Kidney epithelial cell (primary cell): ENCODE data around the gene LDHAL6B. TPM values are rescaled to one million over a fixed set of nuclear protein-coding genes. Genes with fewer than 3 reads are reported as not detected.
A peak's percentile ranks its signal among the peaks of the same experiment; 100 is the strongest.

Experiments used
- DNase-seq: peaks from one replicate; pipeline ENCODE4 v3.0.0-alpha.2; 2010; ENCODE audit warnings: low read depth
- H3K27me3 ChIP-seq: 2 replicates; pipeline ENCODE4 v1.6.0; 2011; ENCODE audit warnings: low read length; ENCODE audit not compliant: control insufficient read depth, insufficient read depth
- H3K36me3 ChIP-seq: 2 replicates; pipeline ENCODE4 v1.5.1; 2011; ENCODE audit warnings: low read length; ENCODE audit not compliant: control insufficient read depth, insufficient read depth
- H3K4me3 ChIP-seq: 2 replicates; pipeline ENCODE4 v1.5.1; 2011; ENCODE audit warnings: low read depth, mild to moderate bottlenecking, control low read depth, low read length
- CTCF ChIP-seq: IDR thresholded peaks from 2 replicates; pipeline ENCODE4 v1.5.1; 2011; ENCODE audit warnings: mild to moderate bottlenecking, moderate library complexity, low read length, control low read depth, inconsistent platforms; ENCODE audit not compliant: insufficient read depth, poor library complexity, severe bottlenecking
- total RNA-seq: library from RNA; depleted of rRNA; stranded (reverse); fragments of >200 nt; gene quantifications from 2 replicates; pipeline ENCODE4 v1.2.3, GENCODE V29; 2015

Gene LDHAL6B
- total RNA-seq, 1 donor from 2014 or later: not detected

- Histone ChIP-seq H3K36me3 (peaks cover 2% of the 10 kb centered on the region), H3K4me3 (no peak overlapping the region), H3K27me3 (no peaks in the 10 kb centered on the region)
- no peak for TF ChIP-seq CTCF
- DNase-seq: no peak
Observed at GRCh38 chr15:59174151-59174834, 32.4 kb upstream of the LDHAL6B start.

- peaks cover 2% of the 10 kb centered on the region for H3K36me3 ChIP-seq
- DNase-seq: no peak
- no peaks in the 10 kb centered on the region for H3K27me3 ChIP-seq
- H3K4me3 ChIP-seq: no peak overlapping the region
- TF ChIP-seq CTCF: peak; percentile 62
Observed at GRCh38 chr15:59174835-59175831, 31.5 kb upstream of the LDHAL6B start.

- Histone ChIP-seq H3K27me3 (no peaks in the 10 kb centered on the region), H3K36me3 (peaks cover 2% of the 10 kb centered on the region), H3K4me3 (no peak overlapping the region)
- DNase-seq: no peak
- TF ChIP-seq CTCF: no peak
Observed at GRCh38 chr15:59176653-59177316, 29.9 kb upstream of the LDHAL6B start.

GRCh38 chr15:59177317-59177660 lies 29.4 kb upstream of the LDHAL6B start:
- H3K36me3 ChIP-seq: peaks cover under 1% of the 10 kb centered on the region
- no peak overlapping the region for H3K4me3 ChIP-seq
- no peak for TF ChIP-seq CTCF
- no peaks in the 10 kb centered on the region for H3K27me3 ChIP-seq
- no peak for DNase-seq

GRCh38 chr15:59178151-59178695 lies 28.4 kb upstream of the LDHAL6B start:
- no peaks in the 10 kb centered on the region for H3K36me3 ChIP-seq
- no peak for DNase-seq
- no peak for TF ChIP-seq CTCF
- no peaks in the 10 kb centered on the region for H3K27me3 ChIP-seq
- H3K4me3 ChIP-seq: no peak overlapping the region
